Sigmoid colon (tissue), 4 donors: ENCODE data around the gene SLC4A1AP.
"Not testable (repeated sequence)": the region's sequence is repeated elsewhere in the genome, so short reads cannot be mapped to it uniquely, and the experiment has no call there.

Experiments
- CTCF ChIP-seq, 4 experiments: fragments of 450-650 bp in 3 of 4; fragments of 200-600 bp in 1 of 4; IDR thresholded peaks; one replicate each; pipeline ENCODE4 v1.5.1; 2016 to 2019; ENCODE audit warnings: antibody characterized with exemption in 4 of 4, mild to moderate bottlenecking in 3 of 4, moderate library complexity in 2 of 4
- POLR2AphosphoS5 ChIP-seq, 4 donors: sonication (generic); formaldehyde crosslinking; IDR thresholded peaks; one replicate each; pipeline ENCODE4 v1.6.1; 2017; ENCODE audit warnings: antibody characterized with exemption in 4 of 4

- not testable (repeated sequence) for TF ChIP-seq POLR2AphosphoS5, CTCF (IDR thresholded peaks at IDR 0.05)
Measured at GRCh38 chr2:27626323-27626722, 37.4 kb upstream of the SLC4A1AP start.
